ES-I3 (cell line): ENCODE measurements around the gene PRM2.

Source experiments
- H3K36me3 ChIP-seq: 2 replicates; pipeline ENCODE4 v1.6.1; 2013; ENCODE audit warnings: mild to moderate bottlenecking, low read length, control low read depth, moderate library complexity; ENCODE audit not compliant: insufficient read depth
- H3K4me1 ChIP-seq: 2 replicates; pipeline ENCODE4 v1.6.1; 2013; ENCODE audit warnings: mild to moderate bottlenecking, control low read depth, low read length; ENCODE audit not compliant: insufficient read depth
- H3K9ac ChIP-seq: 2 replicates; pipeline ENCODE4 v1.6.1; 2013; ENCODE audit warnings: low read depth, mild to moderate bottlenecking, low read length, moderate library complexity
- H3K9me3 ChIP-seq: 2 replicates; pipeline ENCODE4 v1.6.1; 2013; ENCODE audit warnings: mild to moderate bottlenecking, low read length, moderate library complexity; ENCODE audit not compliant: control insufficient read depth, insufficient read depth

The PRM2 gene

DNA sequence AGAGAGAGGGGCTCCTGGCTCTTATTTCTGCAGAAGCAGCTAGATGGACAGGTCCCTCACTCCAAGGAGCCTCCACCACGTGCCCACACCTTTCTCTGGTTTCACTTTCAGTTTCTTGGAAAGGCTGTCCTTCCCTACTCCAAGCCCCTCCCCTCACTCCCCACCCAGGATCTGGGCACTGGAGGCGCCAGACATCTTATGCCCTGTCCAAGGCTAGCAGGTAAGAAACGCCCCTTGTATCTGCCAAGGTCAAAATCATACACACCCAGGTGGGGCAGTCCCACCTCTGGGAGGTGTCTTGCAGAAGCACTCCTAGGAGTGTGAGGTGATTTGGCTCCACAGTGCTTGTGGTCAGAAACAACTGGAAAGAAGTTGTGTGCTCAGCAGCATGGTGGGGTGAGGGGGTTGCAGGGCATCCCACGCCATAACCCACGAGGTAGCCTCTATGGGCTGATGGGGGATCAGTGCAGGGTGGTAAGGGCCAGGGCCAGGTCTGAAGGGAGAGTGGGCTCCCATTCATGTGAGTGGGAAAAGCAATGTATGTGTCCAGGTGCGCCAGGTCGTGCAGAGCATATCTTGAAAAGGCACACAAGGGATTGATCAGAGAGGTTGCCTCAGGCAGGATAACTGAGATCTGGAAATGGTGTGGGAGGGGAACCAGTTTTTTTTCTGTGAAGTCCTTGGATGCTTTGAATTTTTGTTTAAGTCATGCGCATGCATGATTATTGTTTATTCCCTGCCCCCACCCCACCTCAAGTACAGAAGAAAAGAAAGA lies 36.6 kb upstream of the PRM2 start:
- peak overlapping the region; percentile 26; the same call in 1 of the 2 replicates for H3K9ac ChIP-seq
- H3K9me3 ChIP-seq: no peaks in the 10 kb centered on the region

DNA sequence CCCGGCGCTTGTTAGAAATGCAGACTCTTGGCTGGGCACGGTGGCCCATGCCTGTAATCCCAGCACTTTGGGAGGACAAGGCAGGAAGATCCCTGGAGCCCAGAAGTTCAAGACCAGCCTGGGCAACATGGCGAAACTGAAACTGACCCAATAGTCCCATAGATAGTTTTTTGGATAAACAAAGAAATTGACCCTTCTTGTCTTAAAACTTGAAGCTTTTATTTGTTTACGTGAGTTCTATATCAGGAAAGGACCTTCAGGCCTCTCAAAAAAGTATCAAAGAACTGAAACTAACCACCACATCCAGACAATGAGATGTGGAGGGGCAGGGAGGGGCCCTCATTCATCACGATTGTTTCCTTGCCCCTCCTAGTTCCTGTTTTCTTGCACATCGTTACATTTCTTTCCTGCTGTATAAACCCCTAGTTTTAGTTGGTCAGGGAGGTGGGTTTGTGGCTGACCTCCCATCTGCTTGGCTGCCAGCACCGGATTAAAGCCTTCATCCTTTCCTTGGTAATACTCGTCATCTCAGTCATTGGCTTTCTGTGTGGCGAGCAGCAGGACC lies 34.8 kb upstream of the PRM2 start:
- Histone ChIP-seq H3K9ac (no peak overlapping the region), H3K36me3 (no peaks in the 10 kb centered on the region), H3K9me3 (no peaks in the 10 kb centered on the region), H3K4me1 (peaks cover 41% of the 10 kb centered on the region)

More for the DNA sequence above, 36.6 kb upstream of the PRM2 start:
- Histone ChIP-seq H3K4me1 (peaks cover 44% of the 10 kb centered on the region), H3K36me3 (no peaks in the 10 kb centered on the region)

DNA sequence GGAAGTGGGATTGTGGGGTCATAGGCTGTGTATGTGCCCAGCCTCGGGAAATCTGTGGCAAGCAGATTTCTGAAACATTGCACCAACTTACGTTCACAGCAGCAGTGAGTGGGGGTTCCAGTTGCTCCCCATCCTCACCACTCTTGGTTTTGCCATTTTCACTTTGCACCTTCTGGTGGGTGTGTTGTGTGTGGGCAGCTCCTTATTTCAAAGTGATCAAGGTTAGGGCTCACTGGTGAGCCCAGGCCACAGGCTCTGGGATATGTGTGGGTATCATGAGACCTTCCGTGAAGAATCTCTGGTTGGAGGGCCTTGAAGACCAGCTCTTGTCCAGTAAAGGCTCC lies 34.3 kb upstream of the PRM2 start:
- Histone ChIP-seq H3K36me3 (no peaks in the 10 kb centered on the region), H3K4me1 (peaks cover 40% of the 10 kb centered on the region), H3K9me3 (no peaks in the 10 kb centered on the region), H3K9ac (no peak overlapping the region)

GRCh38 chr16:11309895-11310633 lies 33.8 kb upstream of the PRM2 start:
- Histone ChIP-seq H3K4me1 (peaks cover 37% of the 10 kb centered on the region), H3K9ac (no peak overlapping the region), H3K9me3 (no peaks in the 10 kb centered on the region), H3K36me3 (no peaks in the 10 kb centered on the region)

DNA sequence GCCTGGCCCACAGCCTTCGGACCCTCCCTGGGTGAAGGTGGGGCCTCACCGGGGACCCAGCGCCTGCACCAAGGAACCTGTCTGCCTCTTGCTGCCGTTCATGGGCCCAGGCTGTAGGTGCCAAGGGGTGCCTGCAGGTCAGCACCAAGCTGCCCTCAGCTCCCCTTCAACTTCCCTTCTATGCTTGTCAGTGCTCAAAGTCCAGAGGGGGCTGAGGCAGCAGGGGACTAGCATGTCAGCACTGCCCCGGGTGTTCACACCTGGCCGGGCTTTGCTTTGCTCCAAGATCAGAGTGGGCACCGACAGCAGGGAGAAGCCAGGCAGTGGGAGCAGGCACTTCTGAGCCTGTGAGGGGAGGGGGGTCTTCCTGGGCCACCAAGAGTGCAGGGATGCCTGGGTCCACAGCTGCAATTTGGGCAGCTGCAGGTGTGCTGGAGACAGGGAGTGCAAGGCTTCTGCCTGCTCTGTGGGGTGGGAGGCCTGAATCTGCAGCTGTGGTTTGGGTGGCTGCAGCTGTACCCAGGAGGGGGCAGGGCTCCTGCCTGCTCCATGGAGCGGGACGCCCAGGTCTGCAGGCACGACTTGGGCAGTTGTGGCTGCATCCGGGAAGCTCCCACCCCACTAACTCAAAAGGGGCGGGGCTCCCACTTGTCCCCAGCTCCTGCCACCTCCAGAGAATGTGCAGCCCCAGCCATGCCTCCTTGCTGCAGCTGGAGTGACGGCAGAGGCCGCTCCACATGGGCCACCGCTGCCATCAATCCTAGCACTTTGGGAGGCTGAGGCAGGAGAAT lies 32.4 kb upstream of the PRM2 start:
- Histone ChIP-seq H3K4me1 (peaks cover 24% of the 10 kb centered on the region), H3K9ac (no peak overlapping the region), H3K9me3 (no peaks in the 10 kb centered on the region), H3K36me3 (no peaks in the 10 kb centered on the region)

- H3K4me1 ChIP-seq: peaks cover 16% of the 10 kb centered on the region; the same call in 1 of the 2 replicates
Measured at GRCh38 chr16:11307639-11308492, 31.6 kb upstream of the PRM2 start.

DNA sequence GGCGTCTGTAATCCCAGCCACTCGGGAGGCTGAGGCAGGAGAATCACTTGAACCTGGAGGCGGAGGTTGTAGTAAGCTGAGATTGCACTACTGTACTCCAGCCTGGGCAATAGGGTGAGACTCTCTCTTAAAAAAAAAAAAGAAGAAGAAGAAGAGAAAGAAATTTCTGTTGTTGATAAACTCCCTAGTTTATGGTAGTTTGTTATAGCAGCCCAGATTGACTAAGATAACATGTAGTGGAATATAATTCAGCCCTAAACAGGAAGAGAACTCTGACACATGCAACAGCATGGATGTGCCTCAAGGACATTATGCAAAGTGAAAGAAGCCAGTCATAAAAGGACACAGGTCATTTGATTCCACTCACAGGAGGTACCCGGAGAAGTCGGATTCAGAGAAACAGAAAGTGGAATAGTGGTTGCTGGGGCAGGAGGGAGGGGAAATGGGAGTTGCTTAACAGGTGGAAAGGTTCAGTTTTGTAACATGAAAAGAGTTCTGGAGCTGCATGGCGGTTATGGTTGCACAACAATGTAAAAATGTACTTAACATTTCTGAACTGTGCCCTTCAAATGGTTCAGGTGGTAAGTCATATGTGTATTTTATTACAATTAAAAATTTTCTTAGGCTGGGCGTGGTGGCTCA lies 30.8 kb upstream of the PRM2 start:
- Histone ChIP-seq H3K9ac (no peak overlapping the region), H3K9me3 (no peaks in the 10 kb centered on the region), H3K4me1 (peaks cover 11% of the 10 kb centered on the region; the same call in 1 of the 2 replicates), H3K36me3 (no peaks in the 10 kb centered on the region)

More at GRCh38 chr16:11307639-11308492, 31.6 kb upstream of the PRM2 start:
- H3K9ac ChIP-seq: no peak overlapping the region
- no peaks in the 10 kb centered on the region for H3K36me3 ChIP-seq
- no peaks in the 10 kb centered on the region for H3K9me3 ChIP-seq

DNA sequence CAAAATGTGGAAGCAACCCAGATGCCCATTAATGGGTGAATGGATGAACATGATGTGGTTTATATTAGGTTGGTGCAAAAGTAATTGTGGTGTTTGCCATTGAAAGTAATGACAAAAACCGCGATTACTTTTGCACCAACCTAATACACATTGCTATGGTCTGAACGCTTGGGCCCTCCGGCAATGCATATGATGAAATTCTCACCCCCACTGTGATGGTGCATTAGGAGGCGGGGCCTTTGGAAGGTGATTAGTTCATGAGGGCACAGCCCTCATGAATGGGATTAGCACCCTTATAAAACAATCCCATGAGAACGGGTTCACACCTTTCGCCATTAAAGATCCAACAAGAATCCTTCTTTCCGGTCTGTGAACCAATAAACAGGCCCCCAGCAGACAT lies 30.1 kb upstream of the PRM2 start:
- Histone ChIP-seq H3K36me3 (no peaks in the 10 kb centered on the region), H3K9me3 (no peaks in the 10 kb centered on the region), H3K4me1 (peaks cover 11% of the 10 kb centered on the region; the same call in 1 of the 2 replicates), H3K9ac (no peak overlapping the region)

DNA sequence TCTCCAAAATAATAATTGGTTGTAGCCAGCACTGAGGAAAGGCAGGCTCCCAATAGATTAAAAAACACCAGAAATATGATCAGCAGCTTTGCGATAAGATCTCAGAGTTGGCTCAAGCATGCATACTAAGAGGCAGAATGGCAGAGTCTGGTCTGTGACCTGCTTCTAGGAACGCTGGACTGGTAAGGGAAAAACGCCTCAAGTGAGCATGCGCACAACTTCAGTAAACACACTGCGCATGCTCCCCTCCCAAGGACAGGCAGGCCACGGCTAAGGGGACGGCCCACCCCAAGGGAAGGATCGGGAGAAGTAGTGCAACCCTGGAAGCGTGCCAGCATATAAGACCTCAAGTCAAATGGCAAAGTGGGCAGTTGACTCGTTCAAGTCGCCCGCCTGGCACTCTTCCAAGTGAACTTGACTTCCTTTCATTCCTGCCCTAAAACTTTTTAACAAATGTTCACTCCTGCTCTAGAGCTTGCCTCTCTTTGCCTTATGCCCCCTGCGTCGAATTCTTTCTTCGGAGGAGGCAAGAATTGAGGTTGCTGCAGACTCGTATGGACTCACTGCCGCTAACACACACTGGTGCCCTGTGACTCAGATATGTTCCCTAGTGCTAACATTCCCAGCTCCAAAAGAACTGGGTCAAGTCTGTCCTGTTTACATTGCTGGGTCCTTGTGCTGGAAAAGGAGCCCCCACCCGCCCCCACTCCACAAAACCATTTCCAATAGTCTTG lies 27.3 kb upstream of the PRM2 start:
- H3K9me3 ChIP-seq: no peaks in the 10 kb centered on the region
- H3K9ac ChIP-seq: no peak overlapping the region
- H3K36me3 ChIP-seq: no peaks in the 10 kb centered on the region
- H3K4me1 ChIP-seq: peaks cover 3% of the 10 kb centered on the region; the same call in 1 of the 2 replicates

GRCh38 chr16:11302977-11303376 lies 26.7 kb upstream of the PRM2 start:
- H3K9me3 ChIP-seq: no peaks in the 10 kb centered on the region
- no peaks in the 10 kb centered on the region for H3K36me3 ChIP-seq
- H3K4me1 ChIP-seq: 0 out of 2 replicates have a peak, but pooled peaks cover 2% of the 10 kb centered on the region
- no peak overlapping the region for H3K9ac ChIP-seq

GRCh38 chr16:11301645-11302501 lies 25.6 kb upstream of the PRM2 start:
- Histone ChIP-seq H3K4me1 (peaks cover 12% of the 10 kb centered on the region), H3K9me3 (no peaks in the 10 kb centered on the region), H3K9ac (no peak overlapping the region), H3K36me3 (no peaks in the 10 kb centered on the region)

DNA sequence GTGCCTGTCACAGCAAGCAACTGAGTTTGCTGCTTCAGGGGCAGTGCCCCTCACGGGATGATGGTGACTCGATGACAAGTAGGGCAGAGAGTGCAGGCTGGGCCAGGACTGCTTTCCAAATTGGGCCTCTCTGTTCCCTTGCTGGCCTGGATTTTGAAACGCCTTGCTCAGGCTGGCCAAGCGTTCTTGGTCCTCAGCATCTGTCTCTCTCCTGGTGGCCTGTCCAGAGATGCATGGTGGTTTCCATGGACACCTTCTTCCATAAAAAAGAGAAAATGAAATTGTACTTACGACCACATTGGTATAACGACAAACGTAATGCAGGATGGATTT lies 24.2 kb upstream of the PRM2 start:
- H3K36me3 ChIP-seq: no peaks in the 10 kb centered on the region
- peaks cover 14% of the 10 kb centered on the region for H3K4me1 ChIP-seq
- H3K9ac ChIP-seq: no peak overlapping the region
- H3K9me3 ChIP-seq: no peaks in the 10 kb centered on the region
